ENCODE data around the gene CPO.

Gene CPO

GRCh38 chr2:206990360-206990759 is 51.0 kb downstream of the CPO start:
- H3F3A ChIP-seq (ENCODE audit: insufficient read depth) = no peaks in the 10 kb centered on the region
- H3K4me3 ChIP-seq (ENCODE audit: insufficient read depth, low read length, poor library complexity, severe bottlenecking) = no peak overlapping the region
- H3K9ac ChIP-seq (ENCODE audit: low read length) = no peak overlapping the region
- no peak for TF ChIP-seq EZH2phosphoT487 (conservative IDR thresholded peaks at IDR 0.05; ENCODE audit: low read length)
- no peak for TF ChIP-seq CTCF (IDR thresholded peaks at IDR 0.05; ENCODE audit: insufficient read depth, low read length, poor library complexity, severe bottlenecking)
- H3K27me3 ChIP-seq (ENCODE audit: low read length) = no peaks in the 10 kb centered on the region
- no peak overlapping the region for H2AFZ ChIP-seq (ENCODE audit: low read depth, low read length, severe bottlenecking)
- H3K4me2 ChIP-seq (ENCODE audit: low read depth, low read length, poor library complexity, severe bottlenecking) = no peak overlapping the region
- H3K9me3 ChIP-seq (ENCODE audit: insufficient read depth, low read length) = no peaks in the 10 kb centered on the region
- no peaks in the 10 kb centered on the region for H3K9me2 ChIP-seq (replicated peaks; ENCODE audit: insufficient read depth, low read length)
- no peak overlapping the region for H3K27ac ChIP-seq (ENCODE audit: low read depth, low read length)
- H3K79me2 ChIP-seq (ENCODE audit: insufficient read depth, low read length) = no peaks in the 10 kb centered on the region
- H4K20me1 ChIP-seq (ENCODE audit: low read depth, low read length) = no peaks in the 10 kb centered on the region
- no peaks in the 10 kb centered on the region for H3K36me3 ChIP-seq (ENCODE audit: low read length)

GRCh38 chr2:206991070-206991469 is 51.8 kb downstream of the CPO start:
- Histone ChIP-seq H3F3A (ENCODE audit: insufficient read depth) (no peaks in the 10 kb centered on the region), H3K79me2 (ENCODE audit: insufficient read depth, low read length) (no peaks in the 10 kb centered on the region), H3K9me3 (ENCODE audit: insufficient read depth, low read length) (no peaks in the 10 kb centered on the region), H3K9ac (ENCODE audit: low read length) (no peak overlapping the region), H3K4me3 (ENCODE audit: insufficient read depth, low read length, poor library complexity, severe bottlenecking) (no peak overlapping the region), H4K20me1 (ENCODE audit: low read depth, low read length) (no peaks in the 10 kb centered on the region), H3K4me2 (ENCODE audit: low read depth, low read length, poor library complexity, severe bottlenecking) (no peak overlapping the region), H3K27ac (ENCODE audit: low read depth, low read length) (no peak overlapping the region), H3K36me3 (ENCODE audit: low read length) (no peaks in the 10 kb centered on the region), H2AFZ (ENCODE audit: low read depth, low read length, severe bottlenecking) (no peak overlapping the region), H3K9me2 (replicated peaks; ENCODE audit: insufficient read depth, low read length) (no peaks in the 10 kb centered on the region), H3K27me3 (ENCODE audit: low read length) (no peaks in the 10 kb centered on the region)
- TF ChIP-seq CTCF (IDR thresholded peaks at IDR 0.05; ENCODE audit: insufficient read depth, low read length, poor library complexity, severe bottlenecking) (no peak), EZH2phosphoT487 (conservative IDR thresholded peaks at IDR 0.05; ENCODE audit: low read length) (no peak)

GRCh38 chr2:206993396-206993911 is 54.1 kb downstream of the CPO start:
- no peak overlapping the region for H3K9ac ChIP-seq (ENCODE audit: low read length)
- no peaks in the 10 kb centered on the region for H3F3A ChIP-seq (ENCODE audit: insufficient read depth)
- H2AFZ ChIP-seq (ENCODE audit: low read depth, low read length, severe bottlenecking) = no peak overlapping the region

More at GRCh38 chr2:206993396-206993911, 54.1 kb downstream of the CPO start:
- Histone ChIP-seq H3K9me3 (ENCODE audit: insufficient read depth, low read length) (no peaks in the 10 kb centered on the region), H3K79me2 (ENCODE audit: insufficient read depth, low read length) (no peaks in the 10 kb centered on the region), H3K9me2 (replicated peaks; ENCODE audit: insufficient read depth, low read length) (no peaks in the 10 kb centered on the region), H3K36me3 (ENCODE audit: low read length) (no peaks in the 10 kb centered on the region), H3K4me2 (ENCODE audit: low read depth, low read length, poor library complexity, severe bottlenecking) (no peak overlapping the region), H4K20me1 (ENCODE audit: low read depth, low read length) (no peaks in the 10 kb centered on the region), H3K4me3 (ENCODE audit: insufficient read depth, low read length, poor library complexity, severe bottlenecking) (no peak overlapping the region), H3K27ac (ENCODE audit: low read depth, low read length) (no peak overlapping the region), H3K27me3 (ENCODE audit: low read length) (no peaks in the 10 kb centered on the region)
- TF ChIP-seq EZH2phosphoT487 (conservative IDR thresholded peaks at IDR 0.05; ENCODE audit: low read length) (no peak), CTCF (IDR thresholded peaks at IDR 0.05; ENCODE audit: insufficient read depth, low read length, poor library complexity, severe bottlenecking) (no peak)
